ENCODE measurements around the gene AKR1C1. TPM values are rescaled to one million over a fixed set of nuclear protein-coding genes. Genes with fewer than 3 reads are reported as not detected.
"Not testable (repeated sequence)": the region's sequence is repeated elsewhere in the genome, so short reads cannot be mapped to it uniquely, and the experiment has no call there.

Gene AKR1C1
- 12.0 TPM for polyA plus RNA-seq
- long read RNA-seq, donor 1, full-length matches to known transcripts = 2 of 2 reads
- long read RNA-seq, donor 1, partial matches to known transcripts = 0 of 2 reads
- long read RNA-seq, donor 1, other reads (novel, unspliced or antisense) = 0 of 2 reads
- long read RNA-seq, donor 2, full-length matches to known transcripts = 1 of 1 reads
- long read RNA-seq, donor 2, partial matches to known transcripts = 0 of 1 reads
- long read RNA-seq, donor 2, other reads (novel, unspliced or antisense) = 0 of 1 reads
- long read RNA-seq, donor 3 = 0 reads
- long read RNA-seq, donor 4 = 0 reads
- long read RNA-seq, donor 5, full-length matches to known transcripts = 3 of 3 reads
- long read RNA-seq, donor 5, partial matches to known transcripts = 0 of 3 reads
- long read RNA-seq, donor 5, other reads (novel, unspliced or antisense) = 0 of 3 reads
- long read RNA-seq, donor 6, full-length matches to known transcripts = 2 of 2 reads
- long read RNA-seq, donor 6, partial matches to known transcripts = 0 of 2 reads
- long read RNA-seq, donor 6, other reads (novel, unspliced or antisense) = 0 of 2 reads
- long read RNA-seq, donor 7 = 0 reads
- long read RNA-seq, donor 8, full-length matches to known transcripts = 4 of 9 reads
- long read RNA-seq, donor 8, partial matches to known transcripts = 0 of 9 reads
- long read RNA-seq, donor 8, other reads (novel, unspliced or antisense) = 5 of 9 reads
- long read RNA-seq, donor 9, full-length matches to known transcripts = 5 of 5 reads
- long read RNA-seq, donor 9, partial matches to known transcripts = 0 of 5 reads
- long read RNA-seq, donor 9, other reads (novel, unspliced or antisense) = 0 of 5 reads
- long read RNA-seq, donor 10, full-length matches to known transcripts = 4 of 4 reads
- long read RNA-seq, donor 10, partial matches to known transcripts = 0 of 4 reads
- long read RNA-seq, donor 10, other reads (novel, unspliced or antisense) = 0 of 4 reads
- long read RNA-seq, donor 11, full-length matches to known transcripts = 5 of 5 reads
- long read RNA-seq, donor 11, partial matches to known transcripts = 0 of 5 reads
- long read RNA-seq, donor 11, other reads (novel, unspliced or antisense) = 0 of 5 reads

DNA sequence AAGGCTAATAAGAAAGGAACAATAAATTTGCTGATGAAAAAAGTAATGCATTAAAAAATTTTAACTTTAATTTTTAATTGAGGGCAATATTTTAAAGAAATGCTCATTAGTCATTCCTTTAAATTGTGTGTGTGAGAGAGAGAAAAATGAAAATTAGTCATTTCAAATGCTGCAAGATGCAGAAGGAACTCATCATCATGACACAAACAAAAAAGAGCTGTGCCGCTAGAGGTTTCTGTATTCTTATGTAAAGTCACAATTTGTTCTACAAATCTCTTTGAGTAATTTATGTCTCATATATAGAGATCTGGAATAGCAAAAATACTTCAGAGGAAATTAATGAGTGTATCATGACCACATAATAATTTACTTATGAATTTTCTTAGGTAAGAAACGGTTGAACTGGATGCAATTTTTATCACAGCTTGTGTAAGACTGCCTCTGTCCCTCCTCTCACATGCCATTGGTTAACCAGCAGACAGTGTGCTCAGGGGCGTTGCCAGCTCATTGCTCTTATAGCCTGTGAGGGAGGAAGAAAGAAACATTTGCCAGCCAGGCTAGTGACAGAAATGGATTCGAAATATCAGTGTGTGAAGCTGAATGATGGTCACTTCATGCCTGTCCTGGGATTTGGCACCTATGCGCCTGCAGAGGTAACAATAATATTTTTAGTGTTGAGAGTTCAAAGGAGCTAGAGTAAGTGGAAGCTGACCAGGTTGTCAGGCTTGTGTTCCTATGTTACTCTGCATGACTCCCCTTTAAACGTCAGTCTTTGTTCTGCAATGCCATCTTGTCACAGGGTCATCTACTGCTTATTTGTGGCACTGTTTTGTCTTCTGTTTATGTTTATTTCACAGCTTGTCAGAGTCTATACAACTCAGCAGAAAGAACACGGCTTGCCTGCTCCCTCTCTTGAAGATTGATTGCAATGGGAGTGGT, at the start of gene AKR1C1:
Gene AKR1C1, plus strand, starts transcription at position 540 of the 939 bp plus-strand sequence. Its CDS starts 30 bp downstream, at position 570.
- Histone ChIP-seq H3K4me3 (ENCODE audit: low read length) (peak within 1 kb of the TSS; percentile 13), H3K27ac (ENCODE audit: low read length) (peak within 1 kb of the TSS; percentile 38)
- DNase-seq = peak in 1 of 2 donors; percentile 55
- H3K4me1 ChIP-seq (ENCODE audit: control insufficient read depth, insufficient read depth, low read length); H3K27me3 ChIP-seq (ENCODE audit: control insufficient read depth, insufficient read depth, low read length); H3K9me3 ChIP-seq (ENCODE audit: control insufficient read depth, low read depth, low read length); H3K36me3 ChIP-seq (ENCODE audit: control insufficient read depth, insufficient read depth, low read length): not testable (repeated sequence)
- WGBS (ENCODE audit: insufficient coverage, low lambda C conversion rate) = no CpG with 5 or more reads among the region's 7 CpGs

DNA sequence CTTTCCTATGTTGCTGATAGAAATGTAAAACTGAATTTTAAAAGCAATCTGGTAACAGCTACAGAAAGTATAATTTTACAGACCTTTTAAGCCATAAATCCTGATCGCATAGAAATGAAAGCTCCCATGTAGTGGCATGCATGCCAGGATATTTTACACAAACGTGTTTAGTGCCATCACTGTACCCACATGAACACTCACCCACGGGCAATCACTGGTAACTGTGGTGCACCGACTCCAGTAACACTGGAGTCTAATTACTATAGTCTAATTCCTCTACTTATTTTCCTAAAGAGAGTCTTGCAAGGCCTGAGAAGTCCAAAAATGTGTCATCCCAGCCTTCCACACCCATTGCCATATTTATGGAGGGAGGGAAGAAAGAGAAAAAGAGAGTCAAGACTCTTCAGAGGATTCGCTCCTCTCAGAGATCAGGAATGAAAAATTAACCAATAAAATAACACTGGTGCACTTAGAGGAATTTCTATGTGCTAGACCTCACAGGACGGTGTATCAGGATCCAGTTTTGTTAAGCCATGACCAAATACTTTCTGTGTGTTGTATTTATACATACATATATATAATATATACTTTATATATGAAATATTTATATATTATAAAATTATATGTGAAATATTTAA, 48.9 kb upstream of the AKR1C1 start:
- H3K27ac ChIP-seq (ENCODE audit: low read length) = no peak overlapping the region
- H3K36me3 ChIP-seq (ENCODE audit: control insufficient read depth, insufficient read depth, low read length) = no peaks in the 10 kb centered on the region
- H3K4me1 ChIP-seq (ENCODE audit: control insufficient read depth, insufficient read depth, low read length) = no peaks in the 10 kb centered on the region
- no peak overlapping the region for H3K4me3 ChIP-seq (ENCODE audit: low read length)
- no peaks in the 10 kb centered on the region for H3K27me3 ChIP-seq (ENCODE audit: control insufficient read depth, insufficient read depth, low read length)
- 86% methylated on average over 1 of the region's 6 CpGs for WGBS (ENCODE audit: insufficient coverage, low lambda C conversion rate)
- H3K9me3 ChIP-seq (ENCODE audit: control insufficient read depth, low read depth, low read length) = no peaks in the 10 kb centered on the region
- no peak for DNase-seq

DNA sequence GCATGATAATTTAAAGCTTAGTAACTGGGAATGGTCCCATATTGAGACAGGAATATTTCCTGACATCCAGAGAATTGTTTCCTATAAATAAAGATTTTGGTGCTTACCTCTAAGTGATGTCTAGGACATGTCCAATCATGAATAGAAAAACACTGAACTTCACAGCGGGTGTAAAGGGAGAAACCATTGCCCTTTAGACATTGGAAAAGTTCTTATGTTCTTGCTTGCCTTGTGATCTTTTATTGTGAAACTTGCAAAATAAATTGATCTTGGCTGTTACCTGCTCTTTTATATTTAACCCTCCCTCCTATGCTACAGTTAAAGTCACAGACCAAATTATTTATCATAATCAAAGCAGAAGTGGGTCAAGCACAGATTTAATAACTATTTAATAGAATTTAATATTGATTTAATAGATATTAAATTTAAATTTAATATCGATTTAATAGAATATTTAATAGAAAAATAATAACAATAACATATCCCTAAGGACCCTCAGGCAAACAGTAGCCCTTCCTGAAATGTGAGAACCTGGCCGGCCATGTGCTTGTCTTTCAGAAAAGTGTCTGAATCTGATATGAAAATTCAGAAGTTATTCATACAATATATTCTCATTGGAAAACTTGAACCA, 47.0 kb upstream of the AKR1C1 start:
- H3K27ac ChIP-seq (ENCODE audit: low read length) = no peak overlapping the region
- no peak for DNase-seq
- 100% methylated on average over 1 of the region's 3 CpGs for WGBS (ENCODE audit: insufficient coverage, low lambda C conversion rate)
- no peaks in the 10 kb centered on the region for H3K27me3 ChIP-seq (ENCODE audit: control insufficient read depth, insufficient read depth, low read length)
- H3K4me1 ChIP-seq (ENCODE audit: control insufficient read depth, insufficient read depth, low read length) = no peaks in the 10 kb centered on the region
- H3K36me3 ChIP-seq (ENCODE audit: control insufficient read depth, insufficient read depth, low read length) = no peaks in the 10 kb centered on the region
- no peaks in the 10 kb centered on the region for H3K9me3 ChIP-seq (ENCODE audit: control insufficient read depth, low read depth, low read length)
- H3K4me3 ChIP-seq (ENCODE audit: low read length) = no peak overlapping the region

DNA sequence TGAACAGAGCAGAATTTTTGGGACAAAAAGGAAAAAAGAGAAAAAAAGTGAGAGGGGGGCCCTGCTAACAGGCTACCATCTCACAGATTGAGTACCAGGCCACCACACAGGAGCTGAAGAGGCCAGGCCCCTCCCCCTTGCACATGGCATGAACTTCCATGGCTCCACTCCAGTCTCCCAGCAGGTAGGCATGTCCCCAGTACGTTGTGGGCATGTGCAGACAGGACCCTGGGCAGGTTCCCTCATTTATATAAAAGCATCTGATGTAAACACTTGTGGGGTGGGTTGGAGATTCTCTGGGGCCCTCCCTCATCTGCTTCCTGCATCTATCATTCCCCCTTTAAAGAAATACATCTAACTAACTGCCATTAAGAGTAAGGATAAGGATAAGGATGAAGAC, 45.0 kb upstream of the AKR1C1 start:
- no CpG with 5 or more reads among the region's 1 CpG for WGBS (ENCODE audit: insufficient coverage, low lambda C conversion rate)
- no peak overlapping the region for H3K4me3 ChIP-seq (ENCODE audit: low read length)
- H3K9me3 ChIP-seq (ENCODE audit: control insufficient read depth, low read depth, low read length) = no peaks in the 10 kb centered on the region
- H3K27ac ChIP-seq (ENCODE audit: low read length) = no peak overlapping the region
- no peak for DNase-seq
- H3K36me3 ChIP-seq (ENCODE audit: control insufficient read depth, insufficient read depth, low read length) = no peaks in the 10 kb centered on the region
- H3K4me1 ChIP-seq (ENCODE audit: control insufficient read depth, insufficient read depth, low read length) = no peaks in the 10 kb centered on the region
- no peaks in the 10 kb centered on the region for H3K27me3 ChIP-seq (ENCODE audit: control insufficient read depth, insufficient read depth, low read length)

DNA sequence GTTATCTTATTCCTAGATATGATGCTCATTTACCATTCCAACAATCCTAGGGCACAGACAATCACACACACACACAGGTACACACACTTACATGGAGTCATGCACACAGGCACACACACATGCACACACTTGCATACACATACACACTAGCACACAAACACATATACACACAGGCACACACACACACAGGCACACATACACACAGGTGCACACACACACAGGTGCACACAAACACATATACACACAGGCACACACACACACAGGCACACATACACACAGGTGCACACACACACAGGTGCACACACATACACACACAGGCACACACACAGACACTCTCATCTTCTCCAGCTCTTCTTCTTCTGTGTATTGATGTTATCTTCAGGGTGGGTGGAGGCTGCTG, 38.7 kb upstream of the AKR1C1 start:
- not testable (repeated sequence) for H3K36me3 ChIP-seq (ENCODE audit: control insufficient read depth, insufficient read depth, low read length); H3K4me3 ChIP-seq (ENCODE audit: low read length); H3K27ac ChIP-seq (ENCODE audit: low read length); H3K4me1 ChIP-seq (ENCODE audit: control insufficient read depth, insufficient read depth, low read length); H3K27me3 ChIP-seq (ENCODE audit: control insufficient read depth, insufficient read depth, low read length); H3K9me3 ChIP-seq (ENCODE audit: control insufficient read depth, low read depth, low read length); DNase-seq

GRCh38 chr10:4926400-4926799, 36.8 kb upstream of the AKR1C1 start:
- H3K4me1 ChIP-seq (ENCODE audit: control insufficient read depth, insufficient read depth, low read length) = no peaks in the 10 kb centered on the region
- H3K27me3 ChIP-seq (ENCODE audit: control insufficient read depth, insufficient read depth, low read length) = no peaks in the 10 kb centered on the region
- no peaks in the 10 kb centered on the region for H3K36me3 ChIP-seq (ENCODE audit: control insufficient read depth, insufficient read depth, low read length)
- no peaks in the 10 kb centered on the region for H3K9me3 ChIP-seq (ENCODE audit: control insufficient read depth, low read depth, low read length)
- DNase-seq = no peak
- no peak overlapping the region for H3K27ac ChIP-seq (ENCODE audit: low read length)
- no peak overlapping the region for H3K4me3 ChIP-seq (ENCODE audit: low read length)

GRCh38 chr10:4931587-4931986, 31.6 kb upstream of the AKR1C1 start:
- no CpG with 5 or more reads among the region's 5 CpGs for WGBS (ENCODE audit: insufficient coverage, low lambda C conversion rate)
- Histone ChIP-seq H3K4me3 (ENCODE audit: low read length) (no peak overlapping the region), H3K4me1 (ENCODE audit: control insufficient read depth, insufficient read depth, low read length) (no peaks in the 10 kb centered on the region), H3K36me3 (ENCODE audit: control insufficient read depth, insufficient read depth, low read length) (no peaks in the 10 kb centered on the region), H3K9me3 (ENCODE audit: control insufficient read depth, low read depth, low read length) (no peaks in the 10 kb centered on the region), H3K27ac (ENCODE audit: low read length) (no peak overlapping the region), H3K27me3 (ENCODE audit: control insufficient read depth, insufficient read depth, low read length) (no peaks in the 10 kb centered on the region)
- DNase-seq = no peak

DNA sequence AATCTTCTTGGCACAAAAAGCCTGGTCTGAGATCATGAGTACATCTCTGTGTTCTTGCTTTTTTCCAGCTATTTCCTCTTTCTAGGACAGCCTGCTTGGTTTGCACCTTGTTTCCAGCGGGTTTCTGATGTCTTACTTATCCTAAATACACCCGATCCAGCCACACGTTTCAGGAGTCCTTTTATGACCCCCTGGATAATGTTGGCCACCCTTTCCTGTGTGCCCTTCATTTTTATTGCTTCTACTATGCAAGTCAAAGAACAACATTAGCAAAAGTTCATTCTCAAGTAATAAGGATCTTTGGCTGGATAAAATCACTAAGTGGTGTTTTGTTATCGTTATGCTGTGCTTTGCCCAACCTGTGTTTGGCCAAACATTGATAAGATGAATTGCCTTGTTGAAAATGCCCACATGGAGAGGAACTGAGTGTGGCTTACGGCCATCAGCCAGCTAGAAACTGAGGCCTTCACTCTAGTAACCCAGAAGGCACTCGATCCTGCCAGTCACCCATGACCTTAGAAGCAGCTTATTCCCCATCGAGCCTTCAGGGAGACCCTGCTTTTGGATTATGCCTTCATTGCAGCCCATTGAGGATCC, 28.7 kb upstream of the AKR1C1 start:
- Histone ChIP-seq H3K4me1 (ENCODE audit: control insufficient read depth, insufficient read depth, low read length) (peaks cover 9% of the 10 kb centered on the region), H3K36me3 (ENCODE audit: control insufficient read depth, insufficient read depth, low read length) (no peaks in the 10 kb centered on the region), H3K4me3 (ENCODE audit: low read length) (no peak overlapping the region), H3K9me3 (ENCODE audit: control insufficient read depth, low read depth, low read length) (peaks cover 6% of the 10 kb centered on the region), H3K27me3 (ENCODE audit: control insufficient read depth, insufficient read depth, low read length) (no peaks in the 10 kb centered on the region), H3K27ac (ENCODE audit: low read length) (no peak overlapping the region)
- no peak for DNase-seq
- 60% methylated on average over 1 of the region's 7 CpGs for WGBS (ENCODE audit: insufficient coverage, low lambda C conversion rate)

DNA sequence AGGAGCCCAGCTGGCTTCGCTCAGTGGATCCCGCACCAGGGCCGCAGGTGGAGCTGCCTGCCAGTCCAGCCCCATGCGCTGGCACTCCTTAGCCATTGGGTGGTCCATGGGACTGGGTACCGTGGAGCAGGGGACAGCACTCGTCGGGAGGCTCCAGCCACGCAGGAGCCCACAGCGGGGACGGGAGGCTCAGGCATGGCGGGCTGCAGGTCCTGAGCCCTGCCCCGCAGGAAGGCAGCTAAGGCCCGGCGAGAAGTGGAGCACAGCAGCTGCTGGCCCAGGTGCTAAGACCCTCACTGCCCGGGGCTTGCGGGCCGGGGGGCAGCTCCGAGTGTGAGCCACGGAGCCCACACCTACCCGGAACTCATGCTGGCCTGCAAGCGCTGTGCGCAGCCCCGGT, 25.9 kb upstream of the AKR1C1 start:
- DNase-seq = no peak
- Histone ChIP-seq H3K36me3 (ENCODE audit: control insufficient read depth, insufficient read depth, low read length) (no peaks in the 10 kb centered on the region), H3K4me1 (ENCODE audit: control insufficient read depth, insufficient read depth, low read length) (peaks cover 24% of the 10 kb centered on the region), H3K27ac (ENCODE audit: low read length) (no peak overlapping the region), H3K4me3 (ENCODE audit: low read length) (no peak overlapping the region), H3K9me3 (ENCODE audit: control insufficient read depth, low read depth, low read length) (peaks cover 6% of the 10 kb centered on the region), H3K27me3 (ENCODE audit: control insufficient read depth, insufficient read depth, low read length) (no peaks in the 10 kb centered on the region)
- no CpG with 5 or more reads among the region's 23 CpGs for WGBS (ENCODE audit: insufficient coverage, low lambda C conversion rate)

Data from large intestine (tissue), 12 donors.